Fibroblast of peridontal ligament (primary cell): ENCODE measurements around the gene IFNE.
A peak's percentile ranks its signal among the peaks of the same experiment; 100 is the strongest.
"Not testable (repeated sequence)": the region's sequence is repeated elsewhere in the genome, so short reads cannot be mapped to it uniquely, and the experiment has no call there.

Experiments used
- DNase-seq: peaks from one replicate; pipeline ENCODE4 v3.0.0-alpha.2; 2010; ENCODE audit errors: extremely low read depth

IFNE gene

DNA sequence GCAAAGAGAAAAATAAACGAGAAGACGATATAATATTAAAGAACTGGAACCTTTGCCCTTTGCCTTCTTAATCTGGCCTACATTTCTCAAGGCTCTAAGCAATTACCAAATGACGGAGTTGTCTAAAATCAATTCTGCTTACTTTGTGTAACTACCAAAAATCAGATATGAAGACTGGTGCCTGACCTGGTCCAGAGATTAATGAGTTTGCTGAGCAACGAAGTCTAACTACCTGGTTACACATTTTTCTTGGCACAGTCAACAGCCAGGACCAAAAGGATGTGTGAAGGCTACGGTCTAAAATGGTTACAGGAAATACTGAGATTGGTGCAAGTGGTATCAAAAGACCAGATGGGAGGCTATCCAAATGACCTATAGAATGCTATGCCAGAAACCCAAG lies 17.8 kb upstream of the IFNE start:
- DNase-seq: no peak

DNA sequence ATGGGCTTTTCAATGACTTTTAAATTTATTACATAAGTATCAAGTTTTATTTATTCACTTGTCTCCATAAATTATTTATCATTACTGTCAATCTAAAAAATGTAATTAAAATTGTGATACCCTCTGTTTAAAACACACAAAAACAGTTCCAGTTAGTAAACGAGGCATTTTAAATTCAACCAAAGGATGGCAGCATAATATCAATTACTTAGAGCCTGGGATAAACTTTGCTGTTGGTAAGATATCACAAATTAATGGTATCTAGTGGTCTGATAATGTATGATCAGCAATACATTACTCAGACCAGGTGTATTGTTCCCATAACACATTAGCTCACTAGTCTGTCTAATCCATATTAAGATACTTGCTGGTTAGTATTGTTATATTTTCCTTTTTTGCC lies 9.6 kb upstream of the IFNE start:
- DNase-seq: peak; percentile 59

DNA sequence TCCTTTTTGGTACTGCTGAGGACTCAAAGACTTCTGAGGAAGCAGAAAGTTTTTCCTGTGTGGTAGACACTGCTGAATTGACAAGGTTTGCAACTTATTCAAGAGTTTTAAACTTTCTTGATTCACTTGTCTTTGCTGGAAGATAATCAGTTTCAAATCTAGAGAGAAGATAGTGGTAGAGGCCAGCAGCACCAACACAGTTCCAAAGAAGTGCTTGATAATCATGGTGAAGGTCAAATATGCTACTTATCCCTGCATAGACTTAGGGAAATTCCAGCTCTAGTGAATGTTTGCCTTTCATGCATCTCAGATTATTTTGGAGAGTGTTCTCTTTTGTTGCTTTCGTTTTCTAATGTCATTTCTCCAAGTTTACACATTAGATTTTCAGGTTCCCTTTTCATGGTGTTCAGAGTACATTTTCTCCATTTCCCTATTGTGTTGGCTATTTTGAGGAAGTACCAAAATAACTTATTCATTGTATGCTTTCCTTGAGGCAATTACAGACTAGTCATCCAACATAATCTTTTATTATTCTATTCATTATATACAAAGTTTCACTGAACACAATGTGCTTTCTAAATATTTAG lies 550 bp downstream of the IFNE start:
- DNase-seq: peak; percentile 17

GRCh38 chr9:21479152-21479702 lies 2.9 kb downstream of the IFNE start:
- no peak for DNase-seq

- no peak for DNase-seq
Measured at GRCh38 chr9:21477466-21477865, 4.6 kb downstream of the IFNE start.

DNA sequence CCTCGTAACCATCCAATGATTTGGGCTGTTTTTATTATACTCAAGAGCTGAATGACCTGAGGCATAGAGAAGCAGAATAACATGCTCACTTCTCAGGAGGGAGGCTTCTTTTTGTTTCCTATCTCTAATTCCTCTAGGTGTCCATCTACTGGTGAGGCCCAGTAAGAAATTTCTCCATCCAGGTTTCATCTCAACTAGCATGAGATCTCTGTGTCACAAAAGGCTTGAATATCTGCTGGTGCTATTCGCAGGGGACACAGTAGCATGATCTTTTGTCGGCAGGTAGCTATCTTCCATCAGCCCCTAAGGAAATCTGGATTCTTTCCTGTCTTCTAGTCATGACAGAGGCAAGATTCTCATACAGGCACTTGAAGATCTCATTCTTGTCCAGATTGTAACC lies 8.9 kb downstream of the IFNE start:
- DNase-seq: no peak

DNA sequence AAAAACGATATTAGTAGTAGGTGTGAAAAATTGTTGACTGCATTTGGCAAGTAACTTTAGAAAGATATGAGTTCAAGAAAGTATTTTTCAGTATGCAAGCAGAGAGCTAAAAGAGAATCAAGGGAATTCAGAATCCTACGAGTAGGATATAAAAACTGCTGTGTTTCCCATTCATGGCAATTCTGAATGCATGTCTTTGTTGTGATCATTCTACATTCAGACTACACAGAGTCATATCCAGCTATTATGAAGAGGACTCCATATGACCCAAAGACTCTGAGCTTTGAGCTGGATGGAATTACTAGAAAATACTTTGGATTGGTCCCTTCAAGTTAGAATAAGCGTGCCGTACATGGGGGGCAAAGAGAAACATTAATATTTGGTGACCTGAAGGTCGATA lies 12.0 kb downstream of the IFNE start:
- no peak for DNase-seq

GRCh38 chr9:21465859-21466518 lies 16.1 kb downstream of the IFNE start:
- peak; percentile 81 for DNase-seq

- no peak for DNase-seq
Measured at GRCh38 chr9:21465138-21465537, 17.0 kb downstream of the IFNE start.

- DNase-seq: no peak
Measured at GRCh38 chr9:21461377-21461776, 20.7 kb downstream of the IFNE start.

DNA sequence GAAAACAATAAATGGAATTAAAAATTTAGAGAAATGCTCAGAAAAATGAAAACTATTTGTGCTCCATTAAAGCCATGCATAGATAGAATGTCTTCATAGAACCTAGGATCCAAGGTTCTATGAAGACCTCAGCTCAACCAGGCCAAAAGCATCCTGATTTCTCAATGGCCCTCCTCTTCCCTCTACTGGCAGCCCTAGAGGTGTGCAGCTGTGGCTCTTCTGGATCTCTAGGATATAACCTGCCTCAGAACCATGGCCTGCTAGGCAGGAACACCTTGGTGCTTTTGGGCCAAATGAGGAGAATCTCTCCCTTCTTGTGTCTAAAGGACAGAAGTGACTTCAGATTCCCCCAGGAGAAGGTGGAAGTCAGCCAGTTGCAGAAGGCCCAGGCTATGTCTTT lies 26.8 kb downstream of the IFNE start:
- peak; percentile 39 for DNase-seq

DNA sequence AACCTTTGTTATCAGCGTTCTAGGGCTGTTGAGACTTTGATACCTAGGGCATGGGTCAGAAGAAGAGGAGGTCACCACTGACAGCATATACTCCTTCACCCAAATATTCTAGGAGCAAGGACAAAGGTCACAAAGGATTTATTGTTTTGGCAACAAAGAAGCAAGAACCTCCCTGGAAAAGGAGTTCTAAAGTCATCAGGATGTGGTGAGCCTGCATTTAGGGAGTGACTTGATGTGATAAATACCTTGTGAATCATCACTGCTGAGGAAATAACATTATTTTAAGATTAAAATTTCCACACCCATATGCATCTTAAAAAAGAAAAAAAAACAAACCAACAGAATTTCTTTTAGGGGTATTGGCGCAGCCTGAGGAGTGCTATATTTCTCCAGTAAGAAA lies 28.0 kb downstream of the IFNE start:
- DNase-seq: peak; percentile 2

- no peak for DNase-seq
Measured at GRCh38 chr9:21452681-21453080, 29.4 kb downstream of the IFNE start.

GRCh38 chr9:21450733-21451394 lies 31.2 kb downstream of the IFNE start:
- DNase-seq: peak; percentile 50

GRCh38 chr9:21449312-21449711 lies 32.8 kb downstream of the IFNE start:
- DNase-seq: not testable (repeated sequence)

- DNase-seq: no peak
Measured at GRCh38 chr9:21443849-21444625, 38.1 kb downstream of the IFNE start.

GRCh38 chr9:21440139-21440538 lies 42.0 kb downstream of the IFNE start, which contains the start of gene IFNA1:
Gene IFNA1 (plus strand): TSS chr9:21440439. CDS start chr9:21440508, 69 bp downstream.
- DNase-seq: no peak

GRCh38 chr9:21435015-21435383 lies 47.1 kb downstream of the IFNE start:
- not testable (repeated sequence) for DNase-seq

GRCh38 chr9:21434202-21435014 lies 47.7 kb downstream of the IFNE start:
- peak; percentile 76 for DNase-seq

- DNase-seq: no peak
Measured at GRCh38 chr9:21432672-21433425, 49.3 kb downstream of the IFNE start.
